KOPT-K1 (cell line): ENCODE data around the gene DOK1.
A peak's percentile ranks its signal among the peaks of the same experiment; 100 is the strongest.
"Not testable (repeated sequence)": the region's sequence is repeated elsewhere in the genome, so short reads cannot be mapped to it uniquely, and the experiment has no call there.

Source experiments
- H3K27ac ChIP-seq: fragments of 200-600 bp; sonication (generic); 2 replicates; pipeline ENCODE4 v1.5.1; 2016; ENCODE audit warnings: antibody characterized with exemption, mild to moderate bottlenecking, low read depth, low read length; ENCODE audit not compliant: poor library complexity, severe bottlenecking
- H3K36me3 ChIP-seq: fragments of 200-600 bp; sonication (generic); 2 replicates; pipeline ENCODE4 v1.5.1; 2017; ENCODE audit warnings: antibody characterized with exemption, mild to moderate bottlenecking, low read length, moderate library complexity; ENCODE audit not compliant: insufficient read depth
- H3K9me3 ChIP-seq: fragments of 200-600 bp; sonication (generic); 2 replicates; pipeline ENCODE4 v1.5.1; 2017; ENCODE audit warnings: antibody characterized with exemption, low read length, mild to moderate bottlenecking; ENCODE audit not compliant: insufficient read depth, poor library complexity, severe bottlenecking

DOK1 gene

GRCh38 chr2:74551942-74552913, 2.3 kb upstream of the DOK1 start:
- no peak overlapping the region for H3K27ac ChIP-seq
- no peaks in the 10 kb centered on the region for H3K36me3 ChIP-seq
- H3K9me3 ChIP-seq, result no peaks in the 10 kb centered on the region

- Histone ChIP-seq H3K36me3 (no peaks in the 10 kb centered on the region), H3K27ac (no peak overlapping the region), H3K9me3 (no peaks in the 10 kb centered on the region)
Measured at GRCh38 chr2:74552914-74553811, 1.4 kb upstream of the DOK1 start.

GRCh38 chr2:74554820-74555531, 456 bp downstream of the DOK1 start:
- H3K9me3 ChIP-seq, result no peaks in the 10 kb centered on the region
- no peaks in the 10 kb centered on the region for H3K36me3 ChIP-seq
- H3K27ac ChIP-seq, result peak overlapping the region; percentile 54

- H3K27ac ChIP-seq, result no peak overlapping the region
- no peaks in the 10 kb centered on the region for H3K9me3 ChIP-seq
- H3K36me3 ChIP-seq, result no peaks in the 10 kb centered on the region
Measured at GRCh38 chr2:74555610-74556103, 1.1 kb downstream of the DOK1 start.

GRCh38 chr2:74556159-74556558, 1.6 kb downstream of the DOK1 start:
- no peaks in the 10 kb centered on the region for H3K36me3 ChIP-seq
- H3K9me3 ChIP-seq, result no peaks in the 10 kb centered on the region
- H3K27ac ChIP-seq, result no peak overlapping the region

GRCh38 chr2:74556831-74557370, 2.4 kb downstream of the DOK1 start:
- H3K36me3 ChIP-seq, result no peaks in the 10 kb centered on the region
- H3K9me3 ChIP-seq, result no peaks in the 10 kb centered on the region
- no peak overlapping the region for H3K27ac ChIP-seq

- Histone ChIP-seq H3K9me3 (no peaks in the 10 kb centered on the region), H3K36me3 (no peaks in the 10 kb centered on the region), H3K27ac (no peak overlapping the region)
Measured at GRCh38 chr2:74558284-74559230, 4.0 kb downstream of the DOK1 start.

GRCh38 chr2:74559912-74560311, 5.4 kb downstream of the DOK1 start:
- no peak overlapping the region for H3K27ac ChIP-seq
- H3K36me3 ChIP-seq, result no peaks in the 10 kb centered on the region
- no peaks in the 10 kb centered on the region for H3K9me3 ChIP-seq

GRCh38 chr2:74560591-74560990, 6.1 kb downstream of the DOK1 start:
- H3K9me3 ChIP-seq, result no peaks in the 10 kb centered on the region
- no peaks in the 10 kb centered on the region for H3K36me3 ChIP-seq
- no peak overlapping the region for H3K27ac ChIP-seq

- not testable (repeated sequence) for H3K27ac ChIP-seq, H3K36me3 ChIP-seq, H3K9me3 ChIP-seq
Measured at GRCh38 chr2:74561022-74561421, 6.5 kb downstream of the DOK1 start.

GRCh38 chr2:74562126-74562775, 7.7 kb downstream of the DOK1 start:
- no peak overlapping the region for H3K27ac ChIP-seq

GRCh38 chr2:74564222-74564621, 9.7 kb downstream of the DOK1 start:
- no peak overlapping the region for H3K27ac ChIP-seq
- H3K9me3 ChIP-seq, result no peaks in the 10 kb centered on the region
- no peaks in the 10 kb centered on the region for H3K36me3 ChIP-seq

More at GRCh38 chr2:74562126-74562775, 7.7 kb downstream of the DOK1 start:
- no peaks in the 10 kb centered on the region for H3K36me3 ChIP-seq
- H3K9me3 ChIP-seq, result no peaks in the 10 kb centered on the region

GRCh38 chr2:74566076-74566753, 11.7 kb downstream of the DOK1 start:
- H3K9me3 ChIP-seq, result no peaks in the 10 kb centered on the region
- H3K36me3 ChIP-seq, result no peaks in the 10 kb centered on the region
- H3K27ac ChIP-seq, result no peak overlapping the region
